ENCODE measurements around the gene DGKB. TPM values are rescaled to one million over a fixed set of nuclear protein-coding genes. Genes with fewer than 3 reads are reported as not detected.
A peak's percentile ranks its signal among the peaks of the same experiment; 100 is the strongest.

Gene DGKB
- total RNA-seq, 1 donor = not detected

GRCh38 chr7:14201353-14201752 lies 701.2 kb downstream of the DGKB start:
- no peak for TF ChIP-seq CTCF (IDR thresholded peaks at IDR 0.05; ENCODE audit: insufficient read depth, low read depth, low read length)
- H3K4me3 ChIP-seq (ENCODE audit: low read depth, low read length) = no peak overlapping the region

GRCh38 chr7:14199336-14199735 lies 703.2 kb downstream of the DGKB start:
- no peak overlapping the region for H3K4me3 ChIP-seq (ENCODE audit: low read depth, low read length)
- no peak for DNase-seq (ENCODE audit: low read depth)
- TF ChIP-seq CTCF (IDR thresholded peaks at IDR 0.05; ENCODE audit: insufficient read depth, low read depth, low read length) = no peak

More at GRCh38 chr7:14201353-14201752, 701.2 kb downstream of the DGKB start:
- DNase-seq (ENCODE audit: low read depth) = no peak

- peak; percentile 13 for DNase-seq (ENCODE audit: low read depth)
- TF ChIP-seq CTCF (IDR thresholded peaks at IDR 0.05; ENCODE audit: insufficient read depth, low read depth, low read length) = no peak
- H3K4me3 ChIP-seq (ENCODE audit: low read depth, low read length) = no peak overlapping the region
Observed at GRCh38 chr7:14197280-14197679, 705.3 kb downstream of the DGKB start.

- no peak for TF ChIP-seq CTCF (IDR thresholded peaks at IDR 0.05; ENCODE audit: insufficient read depth, low read depth, low read length)
- no peak overlapping the region for H3K4me3 ChIP-seq (ENCODE audit: low read depth, low read length)
- no peak for DNase-seq (ENCODE audit: low read depth)
Observed at GRCh38 chr7:14196555-14196954, 706.0 kb downstream of the DGKB start.

- no peak for TF ChIP-seq CTCF (IDR thresholded peaks at IDR 0.05; ENCODE audit: insufficient read depth, low read depth, low read length)
- no peak for DNase-seq (ENCODE audit: low read depth)
- no peak overlapping the region for H3K4me3 ChIP-seq (ENCODE audit: low read depth, low read length)
Observed at GRCh38 chr7:14195871-14196270, 706.7 kb downstream of the DGKB start.

- no peak for TF ChIP-seq CTCF (IDR thresholded peaks at IDR 0.05; ENCODE audit: insufficient read depth, low read depth, low read length)
- DNase-seq (ENCODE audit: low read depth) = no peak
- H3K4me3 ChIP-seq (ENCODE audit: low read depth, low read length) = no peak overlapping the region
Observed at GRCh38 chr7:14195079-14195478, 707.5 kb downstream of the DGKB start.

- no peak for DNase-seq (ENCODE audit: low read depth)
- H3K4me3 ChIP-seq (ENCODE audit: low read depth, low read length) = no peak overlapping the region
- no peak for TF ChIP-seq CTCF (IDR thresholded peaks at IDR 0.05; ENCODE audit: insufficient read depth, low read depth, low read length)
Observed at GRCh38 chr7:14191686-14192098, 710.9 kb downstream of the DGKB start.

Data from fibroblast of villous mesenchyme (primary cell).